ENCODE results near the gene RFC4. TPM values are rescaled to one million over a fixed set of nuclear protein-coding genes. Genes with fewer than 3 reads are reported as not detected.
A peak's percentile ranks its signal among the peaks of the same experiment; 100 is the strongest.

Gene RFC4
- total and polyA plus RNA-seq, 9 of the 15 experiments (the other 6 are each of a cell fraction or from before 2014, with no cell fraction given): 105 to 227 (median 180) TPM

GRCh38 chr3:186849374-186849975, 43.2 kb upstream of the RFC4 start (continued):
- TF ChIP-seq, protein P1, sequence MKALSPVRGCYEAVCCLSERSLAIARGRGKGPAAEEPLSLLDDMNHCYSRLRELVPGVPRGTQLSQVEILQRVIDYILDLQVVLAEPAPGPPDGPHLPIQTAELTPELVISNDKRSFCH (CRISPR knock-in tag; IDR thresholded peaks at IDR 0.05): no peak
- TF ChIP-seq, protein P1 (tag; IDR thresholded peaks at IDR 0.05): no peak
- TF ChIP-seq FOXA3 (CRISPR knock-in tag; conservative IDR thresholded peaks at IDR 0.05 in 1 of 2, IDR thresholded peaks at IDR 0.05 in 1 of 2): no peak
- no peak for TF ChIP-seq ZBTB1 (CRISPR knock-in tag; IDR thresholded peaks at IDR 0.05; ENCODE audit: borderline replicate concordance, low read depth)
- no peak for TF ChIP-seq ZNF23 (CRISPR knock-in tag; IDR thresholded peaks at IDR 0.05)
- no peak for TF ChIP-seq MYC (IDR thresholded peaks at IDR 0.05; ENCODE audit: low read depth, low read length)
- no peak for TF ChIP-seq MYC (CRISPR knock-in tag; IDR thresholded peaks at IDR 0.05; ENCODE audit: borderline replicate concordance, low read depth)
- TF ChIP-seq RFX5 (IDR thresholded peaks at IDR 0.05; ENCODE audit: low read depth, low read length): no peak
- TF ChIP-seq DDX20 (tag; IDR thresholded peaks at IDR 0.05; ENCODE audit: low read depth): 0 out of 2 replicates have a peak, but pooled peaks have one; percentile 9
- no peak for TF ChIP-seq SNAPC5 (CRISPR knock-in tag; IDR thresholded peaks at IDR 0.05)
- no peak for TF ChIP-seq NCOR1 (IDR thresholded peaks at IDR 0.05)
- TF ChIP-seq, protein P2, sequence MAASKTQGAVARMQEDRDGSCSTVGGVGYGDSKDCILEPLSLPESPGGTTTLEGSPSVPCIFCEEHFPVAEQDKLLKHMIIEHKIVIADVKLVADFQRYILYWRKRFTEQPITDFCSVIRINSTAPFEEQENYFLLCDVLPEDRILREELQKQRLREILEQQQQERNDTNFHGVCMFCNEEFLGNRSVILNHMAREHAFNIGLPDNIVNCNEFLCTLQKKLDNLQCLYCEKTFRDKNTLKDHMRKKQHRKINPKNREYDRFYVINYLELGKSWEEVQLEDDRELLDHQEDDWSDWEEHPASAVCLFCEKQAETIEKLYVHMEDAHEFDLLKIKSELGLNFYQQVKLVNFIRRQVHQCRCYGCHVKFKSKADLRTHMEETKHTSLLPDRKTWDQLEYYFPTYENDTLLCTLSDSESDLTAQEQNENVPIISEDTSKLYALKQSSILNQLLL (CRISPR knock-in tag; IDR thresholded peaks at IDR 0.05; ENCODE audit: borderline replicate concordance): no peak
- no peak for TF ChIP-seq CEBPB (tag; IDR thresholded peaks at IDR 0.05)
- TF ChIP-seq, protein P3, sequence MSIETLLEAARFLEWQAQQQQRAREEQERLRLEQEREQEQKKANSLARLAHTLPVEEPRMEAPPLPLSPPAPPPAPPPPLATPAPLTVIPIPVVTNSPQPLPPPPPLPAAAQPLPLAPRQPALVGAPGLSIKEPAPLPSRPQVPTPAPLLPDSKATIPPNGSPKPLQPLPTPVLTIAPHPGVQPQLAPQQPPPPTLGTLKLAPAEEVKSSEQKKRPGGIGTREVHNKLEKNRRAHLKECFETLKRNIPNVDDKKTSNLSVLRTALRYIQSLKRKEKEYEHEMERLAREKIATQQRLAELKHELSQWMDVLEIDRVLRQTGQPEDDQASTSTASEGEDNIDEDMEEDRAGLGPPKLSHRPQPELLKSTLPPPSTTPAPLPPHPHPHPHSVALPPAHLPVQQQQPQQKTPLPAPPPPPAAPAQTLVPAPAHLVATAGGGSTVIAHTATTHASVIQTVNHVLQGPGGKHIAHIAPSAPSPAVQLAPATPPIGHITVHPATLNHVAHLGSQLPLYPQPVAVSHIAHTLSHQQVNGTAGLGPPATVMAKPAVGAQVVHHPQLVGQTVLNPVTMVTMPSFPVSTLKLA (conservative IDR thresholded peaks at IDR 0.05): 0 out of 4 replicates have a peak, but pooled peaks of 1 of the 2 experiments have one; percentile 25
- TF ChIP-seq GATAD2B (IDR thresholded peaks at IDR 0.05; ENCODE audit: borderline replicate concordance): 0 out of 2 replicates have a peak, but pooled peaks have one; percentile 37
- no peak for TF ChIP-seq ZBTB11 (CRISPR knock-in tag; IDR thresholded peaks at IDR 0.05)
- no peak for TF ChIP-seq RHOXF2B (CRISPR knock-in tag; conservative IDR thresholded peaks at IDR 0.05)
- no peak for TF ChIP-seq BRD4 (IDR thresholded peaks at IDR 0.05)
- TF ChIP-seq NFYB (IDR thresholded peaks at IDR 0.05; ENCODE audit: extremely low read depth, insufficient read length): no peak

All from K562 (cell line).